ENCODE data around the gene MMP10.

MMP10 gene

DNA sequence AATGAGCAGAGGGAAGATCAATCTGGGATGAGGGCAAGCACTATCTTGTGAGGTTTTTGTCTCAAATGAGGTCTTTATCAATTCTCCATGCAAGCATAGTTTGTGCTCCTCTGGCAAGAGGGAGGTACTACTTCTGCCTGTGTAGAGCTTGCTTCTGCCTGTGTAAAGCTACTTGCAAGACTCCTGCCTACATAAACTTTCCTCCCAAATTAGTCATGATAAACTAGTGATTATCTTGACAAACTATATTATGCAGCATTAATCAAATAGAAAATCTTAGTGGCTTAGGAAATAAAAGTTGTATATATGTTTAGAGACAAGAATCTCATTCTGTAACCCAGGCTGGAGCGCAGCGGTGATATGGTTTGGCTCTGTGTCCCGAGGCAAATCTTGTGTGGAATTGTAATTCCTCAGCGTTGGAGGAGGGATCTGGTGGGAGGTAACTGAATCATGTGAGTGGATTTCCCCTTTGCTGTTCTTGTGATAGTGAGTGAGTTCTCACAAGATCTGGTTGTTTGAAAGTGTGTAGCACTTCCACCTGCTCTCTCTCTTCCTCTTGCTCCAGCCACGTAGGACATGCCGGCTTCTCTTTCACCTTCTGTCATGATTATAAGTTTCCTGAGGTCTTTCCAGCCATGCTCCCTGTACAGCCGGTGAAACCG lies 8.0 kb upstream of the MMP10 start:
- ChIA-PET POLR2A (no interaction called here), CTCF (no interaction called here)
- Histone ChIP-seq H3K27ac (ENCODE audit: extremely low read depth, low read depth, low read length) (no peak overlapping the region), H3K4me3 (ENCODE audit: low read depth, low read length) (no peak overlapping the region), H3K9me3 (ENCODE audit: control insufficient read depth, insufficient read depth, low read depth, low read length) (no peaks in the 10 kb centered on the region), H3K36me3 (ENCODE audit: control insufficient read depth in 2 of 2, insufficient read depth in 1 of 2, low read length in 2 of 2) (no peaks in the 10 kb centered on the region), H3K4me1 (ENCODE audit: control insufficient read depth, insufficient read depth, low read length) (no peaks in the 10 kb centered on the region)
- TF ChIP-seq ZFP3 (tag by site-specific recombination; IDR thresholded peaks at IDR 0.05; ENCODE audit: low read depth) (no peak), ZNF433 (tag by site-specific recombination; IDR thresholded peaks at IDR 0.05; ENCODE audit: low read depth) (no peak), KLF1 (tag by site-specific recombination; IDR thresholded peaks at IDR 0.05) (no peak)
- TF ChIP-seq, protein P1, sequence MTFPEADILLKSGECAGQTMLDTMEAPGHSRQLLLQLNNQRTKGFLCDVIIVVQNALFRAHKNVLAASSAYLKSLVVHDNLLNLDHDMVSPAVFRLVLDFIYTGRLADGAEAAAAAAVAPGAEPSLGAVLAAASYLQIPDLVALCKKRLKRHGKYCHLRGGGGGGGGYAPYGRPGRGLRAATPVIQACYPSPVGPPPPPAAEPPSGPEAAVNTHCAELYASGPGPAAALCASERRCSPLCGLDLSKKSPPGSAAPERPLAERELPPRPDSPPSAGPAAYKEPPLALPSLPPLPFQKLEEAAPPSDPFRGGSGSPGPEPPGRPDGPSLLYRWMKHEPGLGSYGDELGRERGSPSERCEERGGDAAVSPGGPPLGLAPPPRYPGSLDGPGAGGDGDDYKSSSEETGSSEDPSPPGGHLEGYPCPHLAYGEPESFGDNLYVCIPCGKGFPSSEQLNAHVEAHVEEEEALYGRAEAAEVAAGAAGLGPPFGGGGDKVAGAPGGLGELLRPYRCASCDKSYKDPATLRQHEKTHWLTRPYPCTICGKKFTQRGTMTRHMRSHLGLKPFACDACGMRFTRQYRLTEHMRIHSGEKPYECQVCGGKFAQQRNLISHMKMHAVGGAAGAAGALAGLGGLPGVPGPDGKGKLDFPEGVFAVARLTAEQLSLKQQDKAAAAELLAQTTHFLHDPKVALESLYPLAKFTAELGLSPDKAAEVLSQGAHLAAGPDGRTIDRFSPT (tag by site-specific recombination; IDR thresholded peaks at IDR 0.05): no peak

GRCh38 chr11:102784380-102784779 lies 4.0 kb upstream of the MMP10 start:
- no peaks in the 10 kb centered on the region for H3K4me1 ChIP-seq (ENCODE audit: control insufficient read depth, insufficient read depth, low read length)
- no peak overlapping the region for H3K4me3 ChIP-seq (ENCODE audit: low read depth, low read length)
- H3K9me3 ChIP-seq (ENCODE audit: control insufficient read depth, insufficient read depth, low read depth, low read length): no peaks in the 10 kb centered on the region
- POLR2A ChIA-PET: no interaction called here
- H3K27ac ChIP-seq (ENCODE audit: extremely low read depth, low read depth, low read length): no peak overlapping the region
- TF ChIP-seq SALL2 (tag by site-specific recombination; IDR thresholded peaks at IDR 0.05; ENCODE audit: borderline replicate concordance) (no peak), ZNF146 (tag by site-specific recombination; IDR thresholded peaks at IDR 0.05) (peak; percentile 51; the same call in 1 of the 2 replicates)
- H3K36me3 ChIP-seq (ENCODE audit: control insufficient read depth in 2 of 2, insufficient read depth in 1 of 2, low read length in 2 of 2): no peaks in the 10 kb centered on the region
- CTCF ChIA-PET: interaction anchor here (0.9 to 1.8 kb wide), 3 partner anchors 10 to 442 kb away, joined by 3 to 5 read pairs (median 5); no protein-coding TSS in a partner anchor

DNA sequence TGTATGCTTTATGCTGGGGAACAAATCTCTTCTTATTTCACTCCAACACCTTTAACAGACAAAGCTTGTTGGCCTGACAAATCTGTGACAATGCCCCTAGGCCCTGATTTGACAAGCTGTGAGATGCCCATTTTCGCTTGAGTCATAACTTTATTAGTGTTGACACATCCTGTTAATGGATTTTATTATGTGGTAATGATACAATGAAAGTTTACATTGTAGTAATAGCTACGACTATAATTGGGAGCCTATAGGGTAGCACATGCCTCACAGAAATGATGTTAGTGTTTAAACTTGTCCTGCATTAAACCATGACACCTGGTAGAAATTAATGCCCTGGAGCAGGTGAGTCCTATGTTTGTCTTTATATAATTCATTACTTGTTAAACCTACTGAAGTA lies 3.3 kb upstream of the MMP10 start:
- Histone ChIP-seq H3K36me3 (ENCODE audit: control insufficient read depth in 2 of 2, insufficient read depth in 1 of 2, low read length in 2 of 2) (no peaks in the 10 kb centered on the region), H3K9me3 (ENCODE audit: control insufficient read depth, insufficient read depth, low read depth, low read length) (no peaks in the 10 kb centered on the region), H3K4me3 (ENCODE audit: low read depth, low read length) (no peak overlapping the region), H3K27ac (ENCODE audit: extremely low read depth, low read depth, low read length) (no peak overlapping the region), H3K4me1 (ENCODE audit: control insufficient read depth, insufficient read depth, low read length) (no peaks in the 10 kb centered on the region)
- CTCF ChIA-PET: interaction anchor here (1.1 to 1.8 kb wide), 3 partner anchors 8 to 442 kb away, joined by 3 to 5 read pairs (median 3); no protein-coding TSS in a partner anchor
- POLR2A ChIA-PET: no interaction called here
- peak; percentile 60; the same call in 1 of the 2 replicates for TF ChIP-seq HOXD13 (CRISPR knock-in tag; IDR thresholded peaks at IDR 0.05; ENCODE audit: borderline replicate concordance)
- 0 out of 2 replicates have a peak, but pooled peaks have one; percentile 21 for TF ChIP-seq ZNF366 (tag by site-specific recombination; conservative IDR thresholded peaks at IDR 0.05)
- TF ChIP-seq ZEB2 (tag by site-specific recombination; IDR thresholded peaks at IDR 0.05): no peak

- Histone ChIP-seq H3K4me1 (ENCODE audit: control insufficient read depth, insufficient read depth, low read length) (no peaks in the 10 kb centered on the region), H3K36me3 (ENCODE audit: control insufficient read depth in 2 of 2, insufficient read depth in 1 of 2, low read length in 2 of 2) (no peaks in the 10 kb centered on the region), H3K9me3 (ENCODE audit: control insufficient read depth, insufficient read depth, low read depth, low read length) (no peaks in the 10 kb centered on the region), H3K4me3 (ENCODE audit: low read depth, low read length) (no peak overlapping the region), H3K27ac (ENCODE audit: extremely low read depth, low read depth, low read length) (no peak overlapping the region)
- ChIA-PET CTCF (interaction anchor here (0.9 to 1.8 kb wide), 3 partner anchors 9 to 21 kb away, joined by 3 to 5 read pairs (median 3); no protein-coding TSS in a partner anchor), POLR2A (no interaction called here)
- TF ChIP-seq PRDM6 (tag by site-specific recombination; IDR thresholded peaks at IDR 0.05): no peak
- TF ChIP-seq INSM2 (tag by site-specific recombination; IDR thresholded peaks at IDR 0.05): no peak
- TF ChIP-seq ZNF341 (tag by site-specific recombination; IDR thresholded peaks at IDR 0.05; ENCODE audit: low read depth): no peak
- TF ChIP-seq ZNF175 (tag by site-specific recombination; IDR thresholded peaks at IDR 0.05): no peak
- no peak for TF ChIP-seq ELK4 (IDR thresholded peaks at IDR 0.05; ENCODE audit: borderline replicate concordance, low read depth, low read length)
- TF ChIP-seq ZFP37 (tag by site-specific recombination; IDR thresholded peaks at IDR 0.05): no peak
- TF ChIP-seq ZNF302 (tag by site-specific recombination; IDR thresholded peaks at IDR 0.05; ENCODE audit: low read depth): no peak
- TF ChIP-seq ZNF585B (tag by site-specific recombination; IDR thresholded peaks at IDR 0.05): no peak
- TF ChIP-seq ZNF202 (tag by site-specific recombination; IDR thresholded peaks at IDR 0.05; ENCODE audit: borderline replicate concordance): no peak
- no peak for TF ChIP-seq BCL11A (tag by site-specific recombination; IDR thresholded peaks at IDR 0.05; ENCODE audit: low read depth)
- TF ChIP-seq ZBTB1 (tag by site-specific recombination; IDR thresholded peaks at IDR 0.05): no peak
- no peak for TF ChIP-seq GLIS2 (tag by site-specific recombination; IDR thresholded peaks at IDR 0.05)
- TF ChIP-seq ZFP41 (tag by site-specific recombination; IDR thresholded peaks at IDR 0.05; ENCODE audit: borderline replicate concordance): no peak
These were observed 2.6 kb upstream of the MMP10 start for GRCh38 chr11:102783016-102783415.
